Mesenteric fat pad (tissue), 1 donor: ENCODE measurements around the gene ZNF436. TPM values are rescaled to one million over a fixed set of nuclear protein-coding genes. Genes with fewer than 3 reads are reported as not detected.
"Not testable (repeated sequence)": the region's sequence is repeated elsewhere in the genome, so short reads cannot be mapped to it uniquely, and the experiment has no call there.

Source experiments
- DNase-seq: peaks from one replicate; pipeline ENCODE4 v3.0.0-alpha.2; 2020; ENCODE audit warnings: low spot score
- total RNA-seq: library from RNA; stranded (reverse); fragmentation: NEBNext Ultra II Directional; extraction: Animal tissue kit (Norgen Biotek cat#: 25700); gene quantifications from one replicate; pipeline ENCODE4 v1.2.1, GENCODE V29; 2021
- donor health status: DM: yes; HTN: yes; CAD: no.

The ZNF436 gene
- total RNA-seq, 1 donor from 2014 or later, result 18.8 TPM

DNA sequence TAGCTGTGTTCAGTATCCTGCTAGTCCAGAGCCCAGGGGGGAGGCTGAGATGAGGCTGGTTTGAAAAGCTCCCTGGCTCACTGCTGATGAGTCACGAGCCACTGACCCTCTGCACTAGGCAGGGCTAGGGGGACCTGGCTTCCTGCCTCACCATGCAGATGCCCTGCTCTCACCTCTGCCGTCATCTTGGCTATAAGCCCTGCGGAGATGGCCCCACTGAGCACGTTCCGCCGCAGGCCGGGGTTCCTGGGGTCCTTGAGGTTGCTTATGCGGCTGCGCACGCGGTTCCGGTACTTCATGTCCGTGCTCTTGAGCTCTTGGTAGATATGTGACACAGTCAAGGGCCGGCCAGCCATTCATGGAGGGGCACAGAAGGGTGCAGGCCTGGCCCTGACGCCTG, 24.1 kb upstream of the ZNF436 start:
- peak; percentile 90 for DNase-seq

- DNase-seq, result no peak
These were observed 22.7 kb upstream of the ZNF436 start for GRCh38 chr1:23392125-23392855.

GRCh38 chr1:23389837-23390321, 20.2 kb upstream of the ZNF436 start:
- no peak for DNase-seq

GRCh38 chr1:23387494-23387893, 17.9 kb upstream of the ZNF436 start:
- DNase-seq, result no peak

- DNase-seq, result no peak
These were observed 15.5 kb upstream of the ZNF436 start for GRCh38 chr1:23385119-23385621.

- no peak for DNase-seq
These were observed 14.8 kb upstream of the ZNF436 start for GRCh38 chr1:23384312-23385058.

- no peak for DNase-seq
These were observed 14.1 kb upstream of the ZNF436 start for GRCh38 chr1:23383577-23384311.

GRCh38 chr1:23381233-23381885, 11.7 kb upstream of the ZNF436 start:
- no peak for DNase-seq

GRCh38 chr1:23380719-23381118, 11.1 kb upstream of the ZNF436 start:
- DNase-seq, result no peak

DNA sequence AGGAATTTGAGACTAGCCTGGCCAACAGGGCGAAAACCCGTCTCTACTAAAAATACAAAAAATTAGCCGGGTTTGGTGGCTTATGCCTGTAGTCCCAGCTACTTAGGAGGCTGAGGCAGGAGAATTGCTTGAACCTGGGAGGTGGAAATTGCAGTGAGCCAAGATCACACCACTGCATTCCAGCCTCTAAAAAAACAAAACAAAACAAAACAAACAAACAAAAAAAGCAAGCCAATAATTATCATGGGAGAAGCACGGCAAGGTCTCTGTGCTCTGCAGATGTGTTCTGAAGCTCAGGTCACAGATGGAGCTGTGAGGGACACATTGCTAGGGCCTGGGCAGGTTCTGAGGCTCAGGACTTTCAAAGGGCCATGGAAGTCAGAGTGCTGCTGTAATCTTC, 10.6 kb upstream of the ZNF436 start:
- not testable (repeated sequence) for DNase-seq

DNA sequence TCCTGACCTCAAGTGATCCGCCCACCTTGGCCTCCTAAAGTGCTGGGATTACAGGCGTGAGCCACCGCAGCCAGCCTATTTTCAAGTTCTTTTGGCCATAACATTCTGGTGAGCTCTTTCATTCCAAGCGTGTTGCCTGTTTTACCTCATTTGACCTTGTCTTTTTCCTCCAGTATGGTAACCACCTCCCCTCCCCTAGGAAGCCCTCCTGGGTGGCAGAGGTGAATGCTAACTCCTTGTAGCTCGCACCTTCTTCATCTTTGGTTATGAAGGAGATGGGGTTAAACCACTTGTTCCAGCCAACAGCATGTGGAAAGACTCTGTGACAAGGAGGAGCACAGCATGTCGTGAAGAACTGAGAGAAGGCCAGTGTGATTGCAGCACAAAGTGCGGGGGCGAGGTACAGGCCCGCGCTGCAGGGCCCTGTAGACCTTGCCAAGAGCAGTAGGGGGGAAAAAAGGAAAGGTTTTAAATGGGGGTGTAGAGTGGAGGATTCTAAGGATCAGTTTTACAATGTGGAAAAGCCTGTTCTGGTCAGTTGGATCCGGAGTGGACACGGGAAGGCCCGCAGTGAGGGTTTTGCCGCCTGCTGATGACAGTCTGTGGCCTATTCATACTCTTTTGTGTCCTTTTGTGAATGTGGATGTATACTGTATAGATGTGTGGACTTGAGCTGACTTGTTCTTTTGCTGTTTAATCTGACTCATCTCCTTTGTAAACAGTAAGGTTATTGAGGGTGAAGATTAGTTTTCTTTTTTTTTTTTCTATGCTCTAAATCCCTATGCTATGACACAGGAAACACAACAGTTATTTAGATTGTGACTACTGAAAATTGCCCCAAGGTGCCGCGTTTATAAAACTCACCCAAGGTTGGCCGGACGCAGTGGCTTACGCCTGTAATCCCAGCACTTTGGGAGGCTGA, 7.5 kb upstream of the ZNF436 start:
- DNase-seq, result no peak

DNA sequence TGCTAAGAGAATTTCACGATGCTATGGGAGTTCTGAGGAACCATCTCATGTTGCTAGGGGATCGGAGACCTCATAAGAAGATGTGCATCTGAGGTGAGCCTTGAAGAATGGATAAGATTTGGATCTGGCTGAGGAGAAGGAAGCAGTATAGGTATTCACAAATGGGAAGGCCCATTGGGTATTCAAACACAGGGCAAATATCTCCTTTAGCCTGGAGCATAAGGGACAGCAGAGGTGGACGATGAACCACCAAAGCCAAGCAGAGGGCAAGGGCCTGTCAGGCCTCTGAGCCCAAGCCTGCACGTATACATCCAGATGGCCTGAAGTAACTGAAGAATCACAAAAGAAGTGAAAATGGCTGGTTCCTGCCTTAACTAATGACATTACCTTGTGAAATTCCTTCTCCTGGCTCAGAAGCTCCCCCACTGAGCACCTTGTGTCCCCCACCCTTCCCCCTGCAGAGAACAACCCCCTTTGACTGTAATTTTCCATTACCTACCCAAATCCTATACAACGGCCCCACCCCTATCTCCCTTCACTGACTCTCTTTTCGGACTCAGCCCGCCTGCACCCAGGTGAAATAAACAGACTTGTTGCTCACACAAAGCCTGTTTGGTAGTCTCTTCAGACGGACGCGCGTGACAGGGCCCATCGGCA, 4.6 kb upstream of the ZNF436 start:
- not testable (repeated sequence) for DNase-seq

DNA sequence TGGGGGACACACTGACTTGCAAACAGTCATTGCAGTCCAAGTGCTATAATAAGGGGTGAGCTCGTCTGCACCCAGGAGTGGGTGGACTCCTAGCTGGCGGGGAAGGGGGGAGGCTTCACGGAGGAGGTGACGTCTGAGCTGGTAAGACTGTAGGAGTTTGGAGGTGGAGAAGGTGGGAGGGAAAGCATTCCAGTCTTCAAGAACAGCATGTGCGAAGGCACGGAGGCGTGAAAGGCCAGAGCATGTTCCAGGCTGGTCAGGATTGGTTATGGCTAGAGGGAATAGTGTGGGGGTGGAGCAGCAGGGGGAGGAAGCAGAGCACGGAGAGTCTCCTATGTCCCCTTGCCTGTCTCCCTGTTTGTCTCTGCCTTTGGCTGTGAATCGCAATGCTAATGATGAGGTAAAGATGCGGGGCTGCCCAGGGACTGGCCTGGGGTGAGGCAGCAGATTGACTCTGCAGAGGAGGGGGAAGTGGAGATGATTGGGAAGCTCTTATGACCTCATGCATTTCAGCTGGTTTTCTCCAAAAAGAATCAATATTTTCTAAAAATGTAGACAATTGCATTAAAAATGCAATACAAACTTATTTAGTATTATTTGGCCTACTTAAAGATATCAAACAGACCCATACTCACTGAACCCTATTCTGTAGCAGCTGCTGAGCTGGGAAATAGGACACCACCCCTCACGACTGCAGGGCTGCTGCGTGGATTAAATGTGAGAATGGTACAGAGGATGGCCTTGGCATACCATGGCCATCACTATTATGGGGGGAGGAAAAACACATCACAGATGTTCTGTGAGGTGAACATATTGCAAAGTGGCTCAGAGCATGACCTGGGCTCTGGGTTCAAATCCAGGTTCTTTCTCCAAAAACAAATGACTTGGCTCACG, 2.6 kb upstream of the ZNF436 start:
- no peak for DNase-seq

- no peak for DNase-seq
These were observed 1.3 kb upstream of the ZNF436 start for GRCh38 chr1:23370709-23371584.

DNA sequence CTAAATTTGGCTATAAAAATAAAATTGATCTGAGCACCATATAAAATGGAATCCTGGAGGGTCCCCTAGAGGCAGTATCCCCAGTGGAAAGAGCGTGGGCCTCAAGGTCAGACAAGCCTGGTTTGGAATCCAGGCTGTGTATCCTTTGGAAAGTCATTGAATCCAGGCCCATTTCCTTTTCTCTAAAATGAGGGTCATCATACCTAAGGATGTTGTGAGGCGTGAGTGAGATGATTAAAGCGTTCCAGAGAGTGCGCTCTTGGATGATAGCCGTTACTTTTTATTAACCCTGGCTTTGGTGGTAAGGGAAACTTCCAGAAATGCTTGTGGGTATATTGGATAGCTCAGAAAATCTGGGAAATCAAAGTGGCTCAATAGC, 683 bp upstream of the ZNF436 start:
- no peak for DNase-seq

GRCh38 chr1:23368562-23369334, 888 bp downstream of the ZNF436 start:
- peak; percentile 96 for DNase-seq
